GM18909 (cell line): ENCODE data around the gene HNRNPD.
"Not testable (repeated sequence)": the region's sequence is repeated elsewhere in the genome, so short reads cannot be mapped to it uniquely, and the experiment has no call there.

Source experiments
- ATAC-seq: cut with Tn5 transposase; IDR thresholded peaks from one replicate; pipeline ENCODE4 v1.9.1; 2021; ENCODE audit warnings: mild to moderate bottlenecking; ENCODE audit not compliant: unreplicated experiment, poor library complexity

HNRNPD gene

GRCh38 chr4:82303063-82303462 lies 70.7 kb downstream of the HNRNPD start:
- not testable (repeated sequence) for ATAC-seq
